Left lung (tissue), 10 donors: Measurements from ENCODE around the gene TIMM9. TPM values are rescaled to one million over a fixed set of nuclear protein-coding genes. Genes with fewer than 3 reads are reported as not detected.

ENCODE experiments used
- ATAC-seq: fragments of 200-7000 bp; cut with Tn5 transposase; one replicate; pipeline ENCODE4 v1.9.1; 2020; ENCODE audit warnings: moderate library complexity
- DNase-seq, 4 donors: peaks; one replicate each; pipeline ENCODE4 v3.0.0-alpha.2; 2013 to 2020
- H3K27ac ChIP-seq, 2 donors: fragments of 200-600 bp; sonication (generic) in 1 of 2; one replicate each; pipeline versions ENCODE4 v1.5.0 to v1.8.0; 2020 to 2021
- H3K27me3 ChIP-seq, 2 donors: fragments of 200-600 bp; sonication (generic) in 1 of 2; one replicate each; pipeline versions ENCODE4 v1.5.0 to v1.8.0; 2020 to 2021
- H3K36me3 ChIP-seq, 2 donors: fragments of 200-600 bp; sonication (generic) in 1 of 2; one replicate each; pipeline versions ENCODE4 v1.5.0 to v1.8.0; 2020 to 2021
- H3K4me1 ChIP-seq, 2 donors: fragments of 200-600 bp; one replicate each; pipeline ENCODE4 v1.8.0; 2021
- H3K4me3 ChIP-seq, 2 donors: fragments of 200-600 bp; sonication (generic) in 1 of 2; one replicate each; pipeline versions ENCODE4 v1.5.0 to v1.8.0; 2020 to 2021; ENCODE audit warnings: mild to moderate bottlenecking in 1 of 2
- H3K9me3 ChIP-seq, 2 donors: fragments of 200-600 bp; sonication (generic) in 1 of 2; one replicate each; pipeline versions ENCODE4 v1.5.0 to v1.8.0; 2020 to 2021
- CTCF ChIP-seq, 2 donors: fragments of 200-600 bp; sonication (generic) in 1 of 2; IDR thresholded peaks; one replicate each; pipeline versions ENCODE4 v1.5.0 to v1.8.0; 2021; ENCODE audit warnings: antibody characterized with exemption in 2 of 2
- intact Hi-C, 2 donors: fragments of 100-400 bp; cut with DNase I; formaldehyde crosslinking; loops; one replicate each; pipeline versions ENCODE4 v1.11.2 to v1.14.2; 2022
- polyA plus RNA-seq, 6 donors: library from polyadenylated mRNA; unstranded; fragments of 120-200 nt; gene quantifications; one replicate each; pipeline ENCODE4 v1.2.1, GENCODE V29; 2013; ENCODE audit not compliant: insufficient read length in 6 of 6
- total RNA-seq, 2 donors: library from RNA; stranded (reverse); fragmentation: NEBNext Ultra II Directional; extraction: Animal tissue kit (Norgen Biotek cat#: 25700); gene quantifications; one replicate each; pipeline ENCODE4 v1.2.1, GENCODE V29; 2021
- donor health status: DM: no; HTN: yes; CAD: no.
- donor health status: DM: no; HTN: no; CAD: no.

Gene TIMM9
- total and polyA plus RNA-seq, 8 donors, result 22.5 to 74.0 (median 68.0) TPM

DNA sequence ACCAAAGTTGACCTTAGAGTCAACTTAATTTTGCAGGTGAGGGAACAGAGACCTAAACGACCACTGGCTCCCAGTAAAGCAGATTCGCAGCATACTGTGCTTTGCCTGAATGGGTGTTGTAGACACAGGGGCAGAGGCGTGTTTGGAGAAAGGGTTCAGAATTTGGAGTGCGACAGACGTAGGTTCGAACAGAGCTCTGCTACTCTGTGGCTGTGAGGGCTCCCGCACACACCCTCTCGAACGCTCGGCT is 31.8 kb downstream of the TIMM9 start:
- peak overlapping the region in 1 of 2 donors; percentile 74 for H3K27ac ChIP-seq
- DNase-seq, result no peak

DNA sequence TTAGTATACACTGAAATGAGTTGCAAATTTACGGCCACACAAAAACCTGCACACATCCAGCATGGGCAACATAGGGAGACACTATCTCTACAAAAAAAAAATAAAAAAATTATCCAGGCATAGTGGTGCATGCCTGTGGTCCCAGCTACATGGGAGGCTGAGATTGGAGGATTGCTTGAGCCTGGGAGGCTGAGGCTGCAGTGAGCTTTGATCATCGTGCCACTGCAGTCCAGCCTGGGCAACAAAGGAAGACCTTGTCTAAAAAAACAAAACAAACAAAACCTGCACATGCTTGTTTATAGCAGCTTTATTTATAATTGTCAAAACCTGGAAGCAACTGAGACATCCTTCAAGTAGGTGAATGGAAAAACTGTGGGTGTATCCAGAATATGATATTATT is 36.5 kb downstream of the TIMM9 start:
- H3K27ac ChIP-seq, result no peak overlapping the region
- no peaks in the 10 kb centered on the region for H3K27me3 ChIP-seq
- no peaks in the 10 kb centered on the region for H3K36me3 ChIP-seq
- H3K4me1 ChIP-seq, result peaks cover 0 to 9% of the 10 kb centered on the region in 2 donors
- intact Hi-C loops, result no loop called here
- H3K9me3 ChIP-seq, result no peaks in the 10 kb centered on the region
- DNase-seq (no peak), ATAC-seq (no peak)
- H3K4me3 ChIP-seq, result no peak overlapping the region
- no peak for TF ChIP-seq CTCF (IDR thresholded peaks at IDR 0.05)

More for the DNA sequence above, 31.8 kb downstream of the TIMM9 start:
- Histone ChIP-seq H3K4me3 (peak overlapping the region; percentile 49 to 50), H3K9me3 (no peaks in the 10 kb centered on the region), H3K4me1 (peaks cover 0 to 17% of the 10 kb centered on the region in 2 donors), H3K27me3 (no peaks in the 10 kb centered on the region), H3K36me3 (no peaks in the 10 kb centered on the region)
- no peak for TF ChIP-seq CTCF (IDR thresholded peaks at IDR 0.05)
- ATAC-seq, result no peak
- intact Hi-C loops, result no loop called here

DNA sequence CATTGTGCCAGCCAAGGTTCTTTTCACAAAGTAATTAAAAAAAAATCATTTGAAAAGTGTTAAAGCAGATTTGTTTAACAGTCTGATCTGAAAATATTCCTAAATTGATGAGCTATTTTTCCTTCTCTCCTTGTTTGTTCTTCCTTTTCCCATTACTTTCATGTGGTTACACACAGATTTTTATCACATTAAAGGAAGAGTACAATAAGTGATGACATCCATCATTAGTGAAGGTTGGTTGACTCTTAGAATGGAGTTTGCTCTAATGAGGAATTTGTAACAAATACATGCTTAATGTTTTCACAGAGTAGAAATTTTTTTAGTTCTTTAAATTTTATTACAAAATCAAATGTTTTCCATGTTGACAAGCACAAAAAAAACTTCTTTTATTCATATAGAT is 50.5 kb downstream of the TIMM9 start:
- Histone ChIP-seq H3K27me3 (no peaks in the 10 kb centered on the region), H3K4me3 (no peak overlapping the region), H3K27ac (no peak overlapping the region), H3K9me3 (no peaks in the 10 kb centered on the region), H3K36me3 (peaks cover 0 to 59% of the 10 kb centered on the region in 2 donors), H3K4me1 (no peaks in the 10 kb centered on the region)
- ATAC-seq (no peak), DNase-seq (no peak)
- intact Hi-C loops, result no loop called here
- no peak for TF ChIP-seq CTCF (IDR thresholded peaks at IDR 0.05)

DNA sequence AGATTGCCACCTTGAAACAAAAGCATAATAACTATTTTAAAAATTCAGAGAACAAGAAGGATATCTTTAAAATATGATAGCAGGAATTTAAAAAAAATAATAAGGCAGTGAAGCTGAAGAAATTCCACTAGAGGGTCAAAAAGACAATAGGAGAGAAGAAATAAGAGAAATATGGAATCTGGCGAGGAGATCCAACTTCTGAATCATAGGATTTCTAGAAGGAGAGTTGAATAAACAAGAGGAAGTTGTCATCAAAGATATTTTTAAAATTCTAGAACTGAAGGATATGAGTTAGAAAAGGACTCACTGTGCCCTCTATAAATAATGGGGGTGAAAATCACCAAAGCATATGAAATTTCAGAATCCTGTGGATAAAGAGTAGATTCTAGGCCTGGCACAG is 58.4 kb downstream of the TIMM9 start:
- DNase-seq, result no peak
- Histone ChIP-seq H3K27me3 (no peaks in the 10 kb centered on the region), H3K36me3 (peaks cover 0 to 95% of the 10 kb centered on the region in 2 donors)

GRCh38 chr14:58367296-58367695 is 60.0 kb downstream of the TIMM9 start:
- ATAC-seq, result no peak
- Histone ChIP-seq H3K36me3 (peaks cover 0 to 87% of the 10 kb centered on the region in 2 donors), H3K9me3 (no peaks in the 10 kb centered on the region), H3K4me3 (no peak overlapping the region), H3K4me1 (peaks cover 0 to 4% of the 10 kb centered on the region in 2 donors), H3K27me3 (no peaks in the 10 kb centered on the region), H3K27ac (no peak overlapping the region)
- no peak for TF ChIP-seq CTCF (IDR thresholded peaks at IDR 0.05)
- intact Hi-C loops, result no loop called here
- peak in 1 of 4 donors; percentile 1 for DNase-seq

More for the DNA sequence above, 58.4 kb downstream of the TIMM9 start:
- ATAC-seq, result no peak
- Histone ChIP-seq H3K4me3 (no peak overlapping the region), H3K4me1 (no peaks in the 10 kb centered on the region), H3K27ac (no peak overlapping the region), H3K9me3 (no peaks in the 10 kb centered on the region)
- no peak for TF ChIP-seq CTCF (IDR thresholded peaks at IDR 0.05)
- intact Hi-C loops, result no loop called here
